ENCODE results near the gene PARD3B. TPM values are rescaled to one million over a fixed set of nuclear protein-coding genes. Genes with fewer than 3 reads are reported as not detected.

Gene PARD3B
- total RNA-seq, 2 experiments from 2014 or later: 0.11 to 0.88 TPM

DNA sequence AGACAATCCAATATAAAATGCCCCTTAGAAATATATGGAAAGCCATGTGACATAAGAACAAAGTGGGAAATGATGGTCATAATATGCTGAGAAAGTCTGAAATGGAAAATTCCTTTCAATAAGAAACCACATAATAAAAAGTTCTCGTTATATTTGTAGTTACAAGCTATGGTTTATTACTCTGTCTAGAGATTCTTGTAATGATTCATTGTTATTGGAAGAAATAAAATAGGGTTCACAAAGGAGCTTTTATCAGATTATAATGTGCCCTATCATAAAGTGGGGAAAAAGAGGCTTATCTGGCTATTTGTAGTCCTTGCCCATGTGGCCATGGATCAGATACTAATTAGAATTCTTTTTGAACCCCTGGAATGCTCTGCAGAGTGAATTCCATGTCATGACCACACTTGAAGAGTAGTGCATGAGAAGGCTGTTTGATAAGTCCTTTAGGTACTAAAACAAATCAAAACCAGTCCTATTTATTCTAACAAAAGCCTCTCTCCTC is 716.3 kb downstream of the PARD3B start:
- H3K4me3 Mint-ChIP-seq: no peak overlapping the region
- H3K36me3 Mint-ChIP-seq (ENCODE audit: low read depth): no peaks in the 10 kb centered on the region
- no peaks in the 10 kb centered on the region for H3K4me1 Mint-ChIP-seq (ENCODE audit: low read depth)
- intact Hi-C loops (cut with micrococcal nuclease): no loop called here
- H3K27ac Mint-ChIP-seq: no peak overlapping the region
- CTCF ChIA-PET: no interaction called here
- TF ChIP-seq, protein P1, sequence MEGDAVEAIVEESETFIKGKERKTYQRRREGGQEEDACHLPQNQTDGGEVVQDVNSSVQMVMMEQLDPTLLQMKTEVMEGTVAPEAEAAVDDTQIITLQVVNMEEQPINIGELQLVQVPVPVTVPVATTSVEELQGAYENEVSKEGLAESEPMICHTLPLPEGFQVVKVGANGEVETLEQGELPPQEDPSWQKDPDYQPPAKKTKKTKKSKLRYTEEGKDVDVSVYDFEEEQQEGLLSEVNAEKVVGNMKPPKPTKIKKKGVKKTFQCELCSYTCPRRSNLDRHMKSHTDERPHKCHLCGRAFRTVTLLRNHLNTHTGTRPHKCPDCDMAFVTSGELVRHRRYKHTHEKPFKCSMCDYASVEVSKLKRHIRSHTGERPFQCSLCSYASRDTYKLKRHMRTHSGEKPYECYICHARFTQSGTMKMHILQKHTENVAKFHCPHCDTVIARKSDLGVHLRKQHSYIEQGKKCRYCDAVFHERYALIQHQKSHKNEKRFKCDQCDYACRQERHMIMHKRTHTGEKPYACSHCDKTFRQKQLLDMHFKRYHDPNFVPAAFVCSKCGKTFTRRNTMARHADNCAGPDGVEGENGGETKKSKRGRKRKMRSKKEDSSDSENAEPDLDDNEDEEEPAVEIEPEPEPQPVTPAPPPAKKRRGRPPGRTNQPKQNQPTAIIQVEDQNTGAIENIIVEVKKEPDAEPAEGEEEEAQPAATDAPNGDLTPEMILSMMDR (IDR thresholded peaks at IDR 0.05): no peak
- no peak for DNase-seq
- POLR2A ChIA-PET: no interaction called here
- no peaks in the 10 kb centered on the region for H3K27me3 Mint-ChIP-seq
- no peak for ATAC-seq
- H3K9me3 Mint-ChIP-seq: no peaks in the 10 kb centered on the region

DNA sequence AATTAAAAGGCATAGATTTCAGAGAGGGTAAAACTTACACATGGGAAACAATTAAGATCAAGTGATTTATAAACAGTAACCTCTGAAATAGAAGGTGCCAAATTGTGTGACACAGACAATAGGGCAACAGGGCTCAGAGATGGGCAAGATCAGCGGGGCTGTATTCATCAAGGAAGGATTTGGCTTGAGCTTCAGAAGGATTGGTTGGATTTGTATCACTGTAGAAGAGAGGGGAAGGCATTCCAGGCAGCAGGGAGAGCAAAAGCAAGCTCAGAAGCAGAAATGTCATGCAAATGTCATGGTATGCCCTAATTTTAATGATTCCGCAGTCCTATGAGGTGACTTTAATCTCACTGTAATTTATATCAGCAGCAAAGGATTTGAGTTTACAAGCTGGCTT is 722.0 kb downstream of the PARD3B start:
- Mint-ChIP-seq H3K4me3 (no peak overlapping the region), H3K4me1 (ENCODE audit: low read depth) (no peaks in the 10 kb centered on the region), H3K27me3 (no peaks in the 10 kb centered on the region), H3K27ac (no peak overlapping the region), H3K9me3 (no peaks in the 10 kb centered on the region), H3K36me3 (ENCODE audit: low read depth) (no peaks in the 10 kb centered on the region)
- POLR2A ChIA-PET: no interaction called here
- CTCF ChIA-PET: interaction anchor here (1.4 kb wide), 1 partner anchor 52 kb away, joined by 3 read pairs; no protein-coding TSS in a partner anchor
- intact Hi-C loops (cut with micrococcal nuclease): no loop called here
- TF ChIP-seq, protein P1 (IDR thresholded peaks at IDR 0.05): no peak
- DNase-seq (no peak), ATAC-seq (no peak)

DNA sequence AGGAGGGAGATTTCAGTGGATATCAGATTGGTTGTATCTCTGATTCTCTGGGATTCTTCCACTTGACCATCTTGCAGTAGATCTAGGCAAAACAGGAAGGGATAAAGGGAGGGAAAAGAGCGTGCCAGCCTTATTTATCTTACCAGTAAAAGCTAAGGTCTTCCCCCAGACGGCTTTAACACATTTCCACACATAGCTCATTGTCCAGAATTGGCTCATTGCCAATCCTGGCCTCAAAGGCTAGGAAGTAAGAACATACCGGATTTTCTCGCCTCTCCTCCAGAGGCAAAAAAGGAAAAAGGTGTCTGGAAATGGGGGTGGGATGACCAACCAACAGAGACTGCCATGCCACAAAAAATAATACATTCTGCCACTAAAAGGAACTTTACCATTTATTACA is 725.4 kb downstream of the PARD3B start:
- H3K9me3 Mint-ChIP-seq: no peaks in the 10 kb centered on the region
- H3K4me3 Mint-ChIP-seq: no peak overlapping the region
- TF ChIP-seq, protein P1 (IDR thresholded peaks at IDR 0.05): no peak
- POLR2A ChIA-PET: no interaction called here
- H3K27me3 Mint-ChIP-seq: no peaks in the 10 kb centered on the region
- no peaks in the 10 kb centered on the region for H3K36me3 Mint-ChIP-seq (ENCODE audit: low read depth)
- CTCF ChIA-PET: interaction anchor here (0.5 kb wide), 1 partner anchor 27 kb away, joined by 3 read pairs; no protein-coding TSS in a partner anchor
- DNase-seq: no peak
- no peaks in the 10 kb centered on the region for H3K4me1 Mint-ChIP-seq (ENCODE audit: low read depth)
- no peak for ATAC-seq
- no peak overlapping the region for H3K27ac Mint-ChIP-seq
- intact Hi-C loops (cut with micrococcal nuclease): no loop called here

DNA sequence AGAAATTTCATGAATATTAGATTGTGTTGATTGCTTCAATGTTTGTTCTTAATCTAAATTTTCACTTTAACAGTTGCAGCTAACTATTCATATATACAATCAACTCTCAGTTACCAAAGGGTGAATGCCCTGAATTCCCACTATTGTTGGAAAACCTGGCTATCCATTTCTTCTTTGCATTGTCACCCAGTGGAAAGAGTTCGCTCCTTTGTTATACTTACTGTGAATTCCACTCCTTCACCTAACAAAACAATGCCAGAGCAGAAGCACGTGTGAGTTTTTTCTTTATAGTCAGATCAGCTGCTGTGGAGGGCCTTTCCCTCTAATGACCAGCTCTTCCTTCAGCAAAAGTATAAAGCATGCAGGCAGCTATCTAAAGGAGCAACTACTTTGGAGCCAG is 727.9 kb downstream of the PARD3B start:
- Mint-ChIP-seq H3K27ac (no peak overlapping the region), H3K4me3 (no peak overlapping the region), H3K27me3 (no peaks in the 10 kb centered on the region), H3K36me3 (ENCODE audit: low read depth) (no peaks in the 10 kb centered on the region), H3K4me1 (ENCODE audit: low read depth) (no peaks in the 10 kb centered on the region), H3K9me3 (no peaks in the 10 kb centered on the region)
- intact Hi-C loops (cut with micrococcal nuclease): no loop called here
- CTCF ChIA-PET: no interaction called here
- POLR2A ChIA-PET: no interaction called here
- TF ChIP-seq, protein P1 (IDR thresholded peaks at IDR 0.05): no peak
- DNase-seq: no peak
- ATAC-seq: no peak

DNA sequence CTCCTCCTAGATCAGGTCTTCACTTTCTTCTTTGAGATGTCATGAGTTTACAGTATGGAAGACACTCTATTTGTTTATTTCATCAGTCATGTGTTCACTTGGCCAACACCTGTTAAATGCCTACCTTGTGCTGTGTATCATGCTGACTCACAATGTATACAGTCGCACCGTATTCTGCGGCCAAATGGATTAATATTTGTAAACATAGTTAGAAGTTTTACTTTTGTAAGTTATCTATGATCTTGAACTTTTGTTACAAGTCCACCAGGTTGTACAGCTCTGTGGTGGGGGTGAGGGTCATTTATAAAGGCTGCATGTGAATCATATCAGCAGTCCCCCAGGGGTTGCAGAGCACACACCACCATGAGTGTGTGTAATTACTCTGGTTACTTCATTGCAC is 728.4 kb downstream of the PARD3B start:
- no peak for DNase-seq
- intact Hi-C loops (cut with micrococcal nuclease): no loop called here
- no peak overlapping the region for H3K27ac Mint-ChIP-seq
- no peaks in the 10 kb centered on the region for H3K27me3 Mint-ChIP-seq
- no peaks in the 10 kb centered on the region for H3K36me3 Mint-ChIP-seq (ENCODE audit: low read depth)
- ChIA-PET POLR2A (no interaction called here), CTCF (no interaction called here)
- H3K4me1 Mint-ChIP-seq (ENCODE audit: low read depth): no peaks in the 10 kb centered on the region
- H3K9me3 Mint-ChIP-seq: no peaks in the 10 kb centered on the region
- TF ChIP-seq, protein P1 (IDR thresholded peaks at IDR 0.05): no peak
- no peak overlapping the region for H3K4me3 Mint-ChIP-seq
- no peak for ATAC-seq
